ENCODE data around the gene SLC24A2.

Gene SLC24A2

GRCh38 chr9:19784136-19784535 is 4.7 kb downstream of the SLC24A2 start:
- Mint-ChIP-seq H3K9me3 (peaks cover 0 to 1% of the 10 kb centered on the region in 2 donors), H3K27ac (no peak overlapping the region), H3K4me1 (peaks cover 0 to 2% of the 10 kb centered on the region in 2 donors), H3K27me3 (peaks cover 16 to 28% of the 10 kb centered on the region in 2 donors), H3K4me3 (no peak overlapping the region), H3K36me3 (no peaks in the 10 kb centered on the region)
- DNase-seq = no peak
- ATAC-seq (replicated peaks) = no peak

DNA sequence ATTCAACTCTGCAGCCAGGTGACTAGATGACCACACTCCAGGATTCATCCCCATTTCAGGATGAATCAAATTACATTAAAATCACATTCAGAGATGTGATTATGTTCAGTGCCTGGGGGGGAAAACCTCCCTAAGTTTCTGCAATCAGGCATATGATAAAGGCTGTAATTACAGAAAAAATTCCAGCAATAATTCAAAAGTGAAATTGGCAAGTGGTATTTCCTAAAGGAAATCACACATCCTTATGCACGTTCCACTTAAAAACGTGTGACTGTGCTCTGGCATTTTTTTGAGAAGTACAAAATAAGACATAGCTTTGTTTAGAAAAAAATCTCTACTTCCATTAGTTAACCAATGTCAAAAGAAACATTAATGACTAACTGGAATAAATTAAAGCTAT is 5.3 kb downstream of the SLC24A2 start:
- no peak overlapping the region for H3K27ac Mint-ChIP-seq
- no peak for ATAC-seq (replicated peaks)
- no peaks in the 10 kb centered on the region for H3K36me3 Mint-ChIP-seq
- H3K4me3 Mint-ChIP-seq = no peak overlapping the region
- no peaks in the 10 kb centered on the region for H3K4me1 Mint-ChIP-seq
- H3K27me3 Mint-ChIP-seq = peaks cover 13 to 22% of the 10 kb centered on the region in 2 donors
- no peak for DNase-seq
- H3K9me3 Mint-ChIP-seq = peaks cover 0 to 1% of the 10 kb centered on the region in 2 donors

- H3K27ac Mint-ChIP-seq = no peak overlapping the region
- peaks cover 0 to 1% of the 10 kb centered on the region in 2 donors for H3K9me3 Mint-ChIP-seq
- ATAC-seq (replicated peaks) (no peak), DNase-seq (no peak)
- no peak overlapping the region for H3K4me3 Mint-ChIP-seq
- no peaks in the 10 kb centered on the region for H3K4me1 Mint-ChIP-seq
- H3K27me3 Mint-ChIP-seq = peaks cover 8 to 14% of the 10 kb centered on the region in 2 donors
- no peaks in the 10 kb centered on the region for H3K36me3 Mint-ChIP-seq
These were observed 6.8 kb downstream of the SLC24A2 start for GRCh38 chr9:19782005-19782404.

DNA sequence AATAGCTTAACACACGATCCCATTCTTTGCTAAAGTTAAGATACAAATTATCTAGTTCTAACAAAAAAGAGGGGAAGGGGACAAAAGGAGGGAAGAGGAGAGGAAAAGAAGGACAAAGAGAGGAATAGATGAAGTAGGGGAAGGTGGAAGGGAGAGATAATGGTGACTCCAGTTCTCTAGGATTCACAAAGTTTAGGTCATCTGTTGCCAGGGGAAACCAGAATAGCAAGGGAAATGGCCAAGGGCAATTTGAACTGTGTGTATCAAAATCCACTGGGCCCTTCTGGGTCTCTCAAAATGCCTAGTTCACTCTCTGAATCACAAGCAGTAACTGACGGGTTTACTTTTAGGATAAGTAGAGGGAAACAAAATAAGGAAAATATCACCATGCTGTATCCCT is 7.6 kb downstream of the SLC24A2 start:
- Mint-ChIP-seq H3K27me3 (peaks cover 8 to 14% of the 10 kb centered on the region in 2 donors), H3K36me3 (no peaks in the 10 kb centered on the region), H3K27ac (no peak overlapping the region), H3K4me1 (no peaks in the 10 kb centered on the region), H3K4me3 (no peak overlapping the region), H3K9me3 (peaks cover 0 to 1% of the 10 kb centered on the region in 2 donors)
- ATAC-seq (replicated peaks) = no peak
- DNase-seq = no peak

DNA sequence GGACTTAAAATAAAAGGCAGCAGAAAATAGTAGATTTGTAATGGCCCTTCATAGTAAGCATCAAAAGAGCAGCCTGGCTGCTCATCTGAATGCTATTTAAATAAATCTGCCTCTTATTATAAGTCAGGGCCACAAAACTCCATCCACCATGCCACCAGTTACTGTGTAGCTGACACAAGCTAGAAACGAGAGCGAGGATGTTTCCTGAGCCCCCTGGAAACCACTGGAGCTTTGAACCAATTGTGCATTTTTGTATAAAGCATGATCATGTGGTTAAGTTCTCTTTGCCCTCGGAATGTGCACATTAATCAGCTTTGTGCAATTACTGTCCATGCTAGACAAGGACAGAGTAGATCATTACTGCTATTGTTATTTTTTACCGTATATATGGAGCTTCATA is 17.4 kb downstream of the SLC24A2 start:
- Mint-ChIP-seq H3K9me3 (peaks cover under 1 to 1% of the 10 kb centered on the region in 2 donors), H3K36me3 (no peaks in the 10 kb centered on the region), H3K27ac (no peak overlapping the region), H3K4me1 (no peaks in the 10 kb centered on the region), H3K4me3 (no peak overlapping the region), H3K27me3 (peaks cover 0 to 5% of the 10 kb centered on the region in 2 donors)
- ATAC-seq (replicated peaks) (no peak), DNase-seq (no peak)

- DNase-seq (no peak), ATAC-seq (replicated peaks) (no peak)
- Mint-ChIP-seq H3K27ac (no peak overlapping the region), H3K36me3 (no peaks in the 10 kb centered on the region), H3K27me3 (peaks cover under 1 to 5% of the 10 kb centered on the region in 2 donors), H3K4me1 (no peaks in the 10 kb centered on the region), H3K9me3 (peaks cover 1 to 5% of the 10 kb centered on the region in 2 donors), H3K4me3 (no peak overlapping the region)
These were observed 17.9 kb downstream of the SLC24A2 start for GRCh38 chr9:19770973-19771372.

- Mint-ChIP-seq H3K36me3 (no peaks in the 10 kb centered on the region), H3K27ac (no peak overlapping the region), H3K4me1 (no peaks in the 10 kb centered on the region), H3K27me3 (peaks cover 5% of the 10 kb centered on the region in 2 donors), H3K4me3 (no peak overlapping the region), H3K9me3 (peaks cover 14 to 21% of the 10 kb centered on the region in 2 donors)
- no peak for ATAC-seq (replicated peaks)
- DNase-seq = no peak
These were observed 19.6 kb downstream of the SLC24A2 start for GRCh38 chr9:19769213-19769612.

DNA sequence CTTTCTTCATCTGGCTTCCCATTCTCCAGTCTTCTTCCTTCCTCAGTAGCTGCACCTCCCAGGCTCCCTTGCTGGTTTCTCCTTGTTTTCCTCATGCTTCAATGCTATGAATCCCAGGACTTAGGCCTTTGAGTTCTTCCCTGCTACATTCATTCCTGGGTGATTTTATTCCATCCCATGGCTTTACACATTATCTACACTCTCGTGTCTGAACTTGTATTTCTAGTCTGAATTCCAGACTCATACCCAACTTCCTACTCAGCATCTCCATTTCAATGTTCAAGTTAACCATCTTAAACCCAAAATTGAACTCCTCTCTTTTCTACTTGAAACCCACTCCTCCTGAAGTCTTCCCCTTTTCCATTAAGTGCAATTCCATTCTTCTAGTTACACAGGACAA is 20.0 kb downstream of the SLC24A2 start:
- Mint-ChIP-seq H3K4me3 (no peak overlapping the region), H3K36me3 (no peaks in the 10 kb centered on the region), H3K4me1 (no peaks in the 10 kb centered on the region), H3K9me3 (peaks cover 16 to 23% of the 10 kb centered on the region in 2 donors), H3K27me3 (peaks cover 4 to 5% of the 10 kb centered on the region in 2 donors), H3K27ac (no peak overlapping the region)
- no peak for ATAC-seq (replicated peaks)
- DNase-seq = no peak

GRCh38 chr9:19759066-19759465 is 29.8 kb downstream of the SLC24A2 start:
- DNase-seq (no peak), ATAC-seq (replicated peaks) (no peak)
- Mint-ChIP-seq H3K27me3 (no peaks in the 10 kb centered on the region), H3K4me1 (no peaks in the 10 kb centered on the region), H3K9me3 (peaks cover under 1 to 1% of the 10 kb centered on the region in 2 donors), H3K4me3 (no peak overlapping the region), H3K27ac (no peak overlapping the region), H3K36me3 (no peaks in the 10 kb centered on the region)

DNA sequence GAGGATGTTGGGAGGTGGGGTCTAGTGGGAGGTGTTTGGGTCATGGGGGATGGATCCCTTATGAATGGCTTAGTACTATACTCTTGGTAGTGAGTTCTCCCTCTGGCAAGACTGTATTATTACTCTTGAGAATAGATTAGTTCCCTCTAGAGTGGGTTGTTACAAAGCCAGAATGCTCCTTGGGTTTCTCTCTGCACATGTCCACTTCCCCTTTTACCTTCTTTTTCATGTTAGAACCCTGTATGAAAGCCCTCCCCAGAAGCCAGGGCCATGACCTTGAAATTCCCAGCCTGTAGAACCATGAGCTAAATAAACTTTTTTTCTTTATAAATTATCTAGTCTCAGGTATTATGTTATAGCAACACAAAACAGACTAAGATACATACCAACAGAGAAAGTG is 31.1 kb downstream of the SLC24A2 start:
- Mint-ChIP-seq H3K9me3 (no peaks in the 10 kb centered on the region), H3K27me3 (no peaks in the 10 kb centered on the region), H3K27ac (no peak overlapping the region), H3K4me3 (no peak overlapping the region), H3K36me3 (no peaks in the 10 kb centered on the region), H3K4me1 (no peaks in the 10 kb centered on the region)
- DNase-seq (no peak), ATAC-seq (replicated peaks) (no peak)

- no peak for ATAC-seq (replicated peaks)
- Mint-ChIP-seq H3K4me1 (no peaks in the 10 kb centered on the region), H3K4me3 (no peak overlapping the region), H3K27ac (no peak overlapping the region), H3K27me3 (no peaks in the 10 kb centered on the region), H3K36me3 (no peaks in the 10 kb centered on the region), H3K9me3 (no peaks in the 10 kb centered on the region)
- DNase-seq = no peak
These were observed 33.9 kb downstream of the SLC24A2 start for GRCh38 chr9:19754921-19755320.

DNA sequence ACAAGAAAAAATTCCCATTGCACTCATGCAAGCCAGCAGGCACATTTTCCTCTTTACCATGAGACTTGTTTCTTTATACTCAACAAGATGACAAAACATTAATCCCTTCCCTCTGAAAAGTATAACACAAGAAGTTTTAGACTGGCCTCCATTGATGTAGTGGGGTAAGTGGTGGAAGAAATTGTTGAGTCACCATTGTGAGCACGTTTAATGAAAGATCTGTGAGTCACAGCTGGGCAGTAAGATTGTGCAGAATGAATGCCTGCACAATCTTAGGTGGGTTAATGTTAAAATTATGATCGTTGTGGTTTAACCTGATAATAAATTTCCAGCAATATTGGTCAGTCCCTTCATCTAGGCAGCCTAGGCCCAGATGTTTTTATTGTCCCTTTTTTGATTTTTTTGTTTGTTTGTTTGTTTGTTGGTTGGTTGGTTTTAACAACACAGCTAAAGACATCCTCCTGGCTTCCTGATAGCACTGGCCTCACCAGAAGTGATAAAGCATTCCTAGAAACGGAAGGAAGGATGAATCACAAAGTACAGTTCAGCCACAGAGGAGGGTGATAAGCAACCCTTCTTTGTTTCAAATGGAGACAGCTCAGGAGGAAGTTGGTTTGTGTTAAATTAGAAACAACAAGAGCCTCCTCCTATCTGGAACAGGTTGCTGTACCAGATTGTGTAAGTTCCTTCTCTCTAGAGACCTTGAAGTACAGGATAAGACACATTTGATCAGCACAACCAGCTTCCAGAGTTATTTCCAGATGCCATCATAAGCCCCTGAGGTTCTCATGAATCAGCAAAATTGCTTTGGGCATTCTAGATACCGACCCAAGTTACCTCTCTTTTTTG is 40.3 kb downstream of the SLC24A2 start:
- Mint-ChIP-seq H3K4me1 (no peaks in the 10 kb centered on the region), H3K27ac (no peak overlapping the region), H3K36me3 (no peaks in the 10 kb centered on the region), H3K4me3 (no peak overlapping the region), H3K9me3 (no peaks in the 10 kb centered on the region), H3K27me3 (no peaks in the 10 kb centered on the region)
- DNase-seq (no peak), ATAC-seq (replicated peaks) (no peak)

- Mint-ChIP-seq H3K27ac (no peak overlapping the region), H3K4me3 (no peak overlapping the region), H3K4me1 (no peaks in the 10 kb centered on the region), H3K27me3 (no peaks in the 10 kb centered on the region), H3K36me3 (no peaks in the 10 kb centered on the region), H3K9me3 (no peaks in the 10 kb centered on the region)
- DNase-seq = no peak
- no peak for ATAC-seq (replicated peaks)
These were observed 42.6 kb downstream of the SLC24A2 start for GRCh38 chr9:19746223-19746622.

DNA sequence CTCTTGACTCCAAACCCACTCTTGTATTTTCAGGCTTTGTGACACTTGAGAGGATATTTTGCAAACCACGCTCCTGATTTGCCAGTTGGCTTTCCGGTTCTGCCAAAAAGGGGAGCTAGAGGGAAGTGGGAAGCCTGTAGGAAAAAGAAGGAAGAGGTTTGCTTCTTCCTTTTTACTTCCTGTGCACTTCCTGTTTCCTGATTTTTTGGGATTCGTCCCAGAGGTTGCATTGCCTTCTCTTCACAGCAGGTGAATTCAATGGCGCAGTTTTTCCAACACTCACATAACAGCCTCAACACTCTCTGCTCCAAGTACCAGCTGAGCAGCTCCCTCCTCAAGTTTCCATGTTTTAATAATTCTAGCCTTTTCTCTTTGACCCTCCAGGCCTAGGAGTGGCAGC is 47.7 kb downstream of the SLC24A2 start:
- Mint-ChIP-seq H3K4me3 (no peak overlapping the region), H3K4me1 (no peaks in the 10 kb centered on the region), H3K27me3 (no peaks in the 10 kb centered on the region), H3K36me3 (no peaks in the 10 kb centered on the region), H3K27ac (no peak overlapping the region), H3K9me3 (peaks cover 0 to 2% of the 10 kb centered on the region in 2 donors)
- no peak for DNase-seq
- no peak for ATAC-seq (replicated peaks)

Data from stimulated activated naive B cell treated with anti-CD40 and anti-IgM and Interleukin-4, amounts not matched to agents 10 μg/mL and 1 μg/mL and 100 μg/mL, for 72 hours (primary cell).